Small intestine (tissue), 7 donors: ENCODE data around the gene YPEL2. TPM values are rescaled to one million over a fixed set of nuclear protein-coding genes. Genes with fewer than 3 reads are reported as not detected.
A peak's percentile ranks its signal among the peaks of the same experiment; 100 is the strongest.

Experiments used
- DNase-seq, 2 donors: peaks; one replicate each; pipeline versions ENCODE4 v3.0.0 to v3.0.0-alpha.2; 2013
- FAIRE-seq: peaks from 2 replicates; lab custom pipeline; 2012; peaks lifted over from hg19 to GRCh38; lab: Jason Lieb, UNC
- H3K27ac ChIP-seq, 3 donors: one replicate each; pipeline ENCODE4 v1.5.1; 2013; ENCODE audit warnings: low read length in 2 of 3, mild to moderate bottlenecking in 2 of 3, control low read depth in 1 of 3, inconsistent platforms in 1 of 3, low read depth in 1 of 3, moderate library complexity in 1 of 3
- H3K27me3 ChIP-seq, 3 donors: one replicate each; pipeline ENCODE4 v1.6.1; 2013; ENCODE audit warnings: low read length in 3 of 3, inconsistent platforms in 1 of 3; ENCODE audit not compliant: control insufficient read depth in 3 of 3, insufficient read depth in 3 of 3
- H3K36me3 ChIP-seq, 3 donors: one replicate each; pipeline ENCODE4 v1.6.1; 2013; ENCODE audit warnings: low read length in 3 of 3, inconsistent platforms in 1 of 3, low read depth in 1 of 3, mild to moderate bottlenecking in 1 of 3, moderate library complexity in 1 of 3; ENCODE audit not compliant: control insufficient read depth in 3 of 3, insufficient read depth in 2 of 3
- H3K4me1 ChIP-seq, 3 donors: one replicate each; pipeline ENCODE4 v1.6.1; 2013; ENCODE audit warnings: low read length in 2 of 3, inconsistent platforms in 1 of 3, low read depth in 1 of 3, mild to moderate bottlenecking in 1 of 3, moderate library complexity in 1 of 3; ENCODE audit not compliant: control insufficient read depth in 3 of 3, insufficient read depth in 2 of 3
- H3K4me3 ChIP-seq, 3 donors: one replicate each; pipeline ENCODE4 v1.5.1; 2013; ENCODE audit warnings: low read length in 3 of 3, control low read depth in 1 of 3, inconsistent platforms in 1 of 3, low read depth in 1 of 3, mild to moderate bottlenecking in 1 of 3, moderate library complexity in 1 of 3
- H3K9me3 ChIP-seq, 2 donors: one replicate each; pipeline ENCODE4 v1.6.1; 2013; ENCODE audit warnings: low read depth in 1 of 2, low read length in 1 of 2; ENCODE audit not compliant: control insufficient read depth in 2 of 2, insufficient read depth in 1 of 2
- WGBS, 3 donors: extraction: QIAGEN DNeasy Blood & Tissue Kit; methylation state at CpG; one replicate each; pipeline ENCODE4 v1.1.7; 2013; 5-methylcytosine and 5-hydroxymethylcytosine counted together
- polyA plus RNA-seq, 4 donors: library from polyadenylated mRNA; stranded (reverse) in 3 of 4; unstranded in 1 of 4; fragments of 200-250 nt in 3 of 4; fragments of 120-200 nt in 1 of 4; gene quantifications; one replicate each; pipeline versions ENCODE4 v1.2.1 to v1.2.3, GENCODE V29; 2013
- donor health status: healthy with polysubstance abuse.
- donor health status: control.
- donor health status: control.
- donor health status: Bipolar disorder and iron deficiency.
- donor health status: healthy.

YPEL2 gene
- polyA plus RNA-seq, 4 donors: 4.9 to 15.2 (median 7.8) TPM

DNA sequence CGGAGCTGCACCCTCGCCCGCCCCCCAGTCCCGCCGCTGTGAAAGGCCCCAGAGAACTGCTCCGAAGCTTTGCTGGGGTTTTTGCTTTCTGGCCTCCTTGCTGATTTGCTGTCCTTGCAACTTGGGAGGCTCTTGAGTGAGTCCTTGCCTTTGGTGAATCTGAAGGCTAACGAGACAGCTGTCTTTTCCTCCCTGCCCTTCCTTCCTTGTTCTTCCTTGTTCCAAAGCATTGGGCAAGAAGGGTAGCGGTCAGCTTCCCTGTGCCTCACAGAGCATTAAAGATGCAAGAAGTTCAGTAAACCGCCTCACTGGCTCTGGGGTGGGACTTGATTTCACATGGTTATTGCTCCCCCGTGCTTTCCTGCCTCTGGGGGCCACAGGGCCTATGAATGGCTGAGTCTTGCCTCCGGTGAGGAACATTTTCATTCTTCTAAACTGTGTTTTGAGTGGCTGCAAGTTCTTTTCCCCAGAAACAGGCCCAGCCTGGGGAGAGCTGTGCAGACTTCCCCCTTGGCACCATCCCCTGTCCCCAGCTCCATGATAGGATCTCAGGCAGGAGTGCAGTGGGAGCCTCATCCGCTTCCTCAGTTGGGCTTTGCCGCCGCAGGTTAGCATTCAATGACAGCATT lies 1.4 kb downstream of the YPEL2 start:
- Histone ChIP-seq H3K4me1 (peaks cover 2 to 30% (median 5%) of the 10 kb centered on the region in 3 donors), H3K9me3 (no peaks in the 10 kb centered on the region), H3K4me3 (peak overlapping the region; percentile 87 to 94 (median 90)), H3K27ac (peak overlapping the region; percentile 69 to 91 (median 70)), H3K36me3 (no peaks in the 10 kb centered on the region), H3K27me3 (no peaks in the 10 kb centered on the region)
- DNase-seq (peak; percentile 46 to 62), FAIRE-seq (no peak)
- WGBS, 3 donors: 18 to 24% (median 20%) methylated on average over 14 of the region's 14 CpGs

DNA sequence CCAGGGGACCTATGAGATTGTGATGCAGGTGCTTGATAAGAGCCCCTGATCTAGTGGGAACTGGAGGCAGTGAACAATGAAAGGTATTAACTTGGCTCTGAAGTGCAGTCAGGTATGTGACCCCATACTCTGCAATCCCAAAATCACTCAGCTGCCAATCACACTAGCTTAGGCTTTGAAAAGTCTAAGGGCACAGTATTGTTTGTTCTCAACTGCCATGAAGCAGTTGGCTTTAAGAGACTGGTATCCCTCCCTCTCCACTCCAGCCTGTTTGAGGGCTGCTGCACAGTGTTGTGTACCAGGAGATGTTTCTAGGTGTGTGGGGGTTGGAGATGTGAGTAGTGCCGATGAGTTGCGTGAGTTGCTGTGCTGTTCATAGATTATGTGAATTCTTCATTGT lies 2.4 kb downstream of the YPEL2 start:
- FAIRE-seq (no peak), DNase-seq (no peak)
- Histone ChIP-seq H3K9me3 (no peaks in the 10 kb centered on the region), H3K27me3 (no peaks in the 10 kb centered on the region), H3K36me3 (no peaks in the 10 kb centered on the region), H3K27ac (no peak overlapping the region), H3K4me3 (no peak overlapping the region), H3K4me1 (peaks cover 2 to 30% (median 5%) of the 10 kb centered on the region in 3 donors)
- WGBS, 3 donors: 90 to 96% (median 91%) methylated on average over 2 of the region's 2 CpGs

DNA sequence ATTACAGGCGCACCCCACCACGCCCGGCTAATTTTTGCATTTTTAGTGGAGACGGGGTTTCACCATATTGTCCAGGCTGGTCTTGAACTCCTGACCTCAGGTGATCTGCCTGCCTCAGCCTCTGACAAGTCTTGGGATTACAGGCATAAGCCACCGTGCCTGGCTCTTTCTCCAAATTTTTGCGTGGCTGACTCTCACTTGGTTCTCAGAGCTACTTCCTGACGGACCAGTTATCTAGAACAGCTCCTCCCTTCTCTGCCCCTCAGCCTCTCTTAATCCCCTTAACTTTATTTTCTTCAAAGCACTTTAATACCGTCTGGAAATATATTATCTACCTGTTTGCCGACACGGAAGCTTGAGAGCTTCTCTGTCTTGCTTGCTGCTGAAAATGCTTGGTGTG lies 4.2 kb downstream of the YPEL2 start:
- H3K27ac ChIP-seq: no peak overlapping the region
- no peaks in the 10 kb centered on the region for H3K27me3 ChIP-seq
- peaks cover 0 to 16% (median 3%) of the 10 kb centered on the region in 3 donors for H3K4me1 ChIP-seq

DNA sequence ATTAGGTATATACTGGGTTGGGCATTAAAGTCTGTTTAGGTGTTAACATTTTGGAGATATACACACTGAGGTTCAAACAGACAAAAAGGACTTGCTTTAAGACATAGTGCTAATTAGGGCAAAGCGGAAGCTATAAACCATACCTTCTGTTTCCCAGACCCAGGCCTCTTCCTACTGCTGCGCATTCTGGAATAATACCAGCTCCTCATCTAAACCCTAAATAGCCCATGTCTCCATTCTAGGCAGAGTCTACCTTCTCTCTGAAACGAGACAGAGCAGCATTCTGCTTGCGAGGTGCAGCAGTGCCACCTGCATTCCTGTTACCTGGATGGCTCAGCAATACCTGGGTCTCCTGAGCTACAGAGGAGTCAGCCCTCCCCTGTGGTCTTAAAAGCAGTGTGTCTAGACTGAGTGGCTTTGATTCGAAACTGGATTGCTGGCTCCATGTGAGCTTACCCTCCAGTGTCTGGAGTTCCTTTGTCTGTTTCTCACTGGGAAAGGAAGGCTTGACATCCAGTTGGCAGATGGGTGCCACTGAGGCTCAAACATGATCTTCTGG lies 6.4 kb downstream of the YPEL2 start:
- no peak for DNase-seq
- Histone ChIP-seq H3K27me3 (no peaks in the 10 kb centered on the region), H3K4me1 (peaks cover 0 to 16% (median 3%) of the 10 kb centered on the region in 3 donors), H3K27ac (no peak overlapping the region), H3K36me3 (no peaks in the 10 kb centered on the region), H3K4me3 (no peak overlapping the region), H3K9me3 (no peaks in the 10 kb centered on the region)
- no peak for FAIRE-seq
- WGBS, 3 donors: 80 to 86% (median 85%) methylated on average over 5 of the region's 5 CpGs

More for the DNA sequence above, 4.2 kb downstream of the YPEL2 start:
- DNase-seq (no peak), FAIRE-seq (no peak)
- H3K36me3 ChIP-seq: no peaks in the 10 kb centered on the region
- H3K4me3 ChIP-seq: no peak overlapping the region
- no peaks in the 10 kb centered on the region for H3K9me3 ChIP-seq
- WGBS, 3 donors: 74 to 79% (median 75%) methylated on average over 10 of the region's 10 CpGs

DNA sequence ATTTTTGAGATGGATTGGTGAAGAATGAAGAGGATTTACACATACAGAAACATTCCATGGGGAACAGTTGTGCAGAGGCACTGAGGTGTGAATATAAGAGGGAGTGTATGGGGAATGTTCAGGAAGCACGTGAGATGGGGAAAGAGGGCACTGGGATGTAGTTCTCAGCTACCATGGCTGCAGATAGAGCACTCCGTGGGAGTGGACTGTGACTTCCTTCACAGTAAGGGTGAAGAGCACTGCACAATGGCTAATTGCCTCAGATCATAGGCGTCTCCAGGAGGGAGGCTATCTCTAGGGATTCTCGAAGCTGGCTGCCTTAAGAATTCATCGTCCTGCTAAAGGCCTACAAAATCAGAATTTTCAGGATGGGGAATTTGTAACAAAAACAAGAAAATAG lies 7.0 kb downstream of the YPEL2 start:
- Histone ChIP-seq H3K27ac (no peak overlapping the region), H3K4me1 (peaks cover 0 to 10% (median 3%) of the 10 kb centered on the region in 3 donors), H3K4me3 (no peak overlapping the region), H3K27me3 (no peaks in the 10 kb centered on the region), H3K36me3 (no peaks in the 10 kb centered on the region), H3K9me3 (no peaks in the 10 kb centered on the region)
- DNase-seq: no peak
- WGBS, 3 donors: 73 to 87% (median 79%) methylated on average over 5 of the region's 5 CpGs
- no peak for FAIRE-seq

DNA sequence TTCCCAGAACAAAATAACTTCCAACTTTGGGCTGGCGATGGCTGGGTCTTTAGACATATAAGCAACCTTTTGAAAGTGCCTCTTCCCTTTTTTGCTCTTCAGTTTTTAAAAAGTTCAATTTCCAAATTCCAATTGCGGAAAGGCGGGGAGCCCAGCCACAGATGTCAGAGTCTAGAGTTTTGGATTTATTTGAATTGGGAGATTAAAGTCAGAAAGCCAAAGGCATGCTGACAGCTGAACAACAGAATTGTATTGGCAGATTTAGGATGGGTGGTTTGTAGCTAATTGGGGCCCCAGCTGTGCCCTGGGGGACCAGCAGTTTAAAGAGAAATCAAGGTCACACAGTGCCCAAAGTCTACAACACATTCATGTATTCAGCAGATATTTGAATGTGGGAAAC lies 10.5 kb downstream of the YPEL2 start:
- DNase-seq (no peak), FAIRE-seq (no peak)
- Histone ChIP-seq H3K4me1 (no peaks in the 10 kb centered on the region), H3K27ac (no peak overlapping the region), H3K27me3 (no peaks in the 10 kb centered on the region), H3K36me3 (no peaks in the 10 kb centered on the region), H3K4me3 (no peak overlapping the region), H3K9me3 (no peaks in the 10 kb centered on the region)
- WGBS, 3 donors: 86 to 98% (median 91%) methylated on average over 3 of the region's 3 CpGs

DNA sequence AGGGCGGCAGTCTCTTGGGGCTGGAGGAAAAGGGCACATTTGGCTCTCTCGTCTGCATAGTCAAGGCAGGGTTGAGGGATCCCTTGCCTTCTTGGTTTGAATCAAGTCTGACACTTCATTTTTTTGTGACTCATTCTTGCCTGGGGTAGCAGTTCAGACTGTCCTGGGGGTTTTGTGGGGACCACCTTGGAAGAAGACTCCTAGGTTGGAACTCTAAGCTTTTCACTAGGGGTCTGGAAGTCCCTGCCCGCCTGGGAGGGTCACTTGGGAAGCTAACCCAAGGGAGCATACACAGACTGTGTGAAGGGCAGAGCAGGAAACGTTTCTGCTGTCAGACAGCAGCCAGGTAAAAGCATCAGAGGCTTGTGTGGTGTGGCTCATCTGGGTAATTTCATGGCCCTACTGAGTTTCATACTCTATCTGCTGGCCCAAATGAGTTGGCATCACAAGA lies 11.3 kb downstream of the YPEL2 start:
- no peaks in the 10 kb centered on the region for H3K36me3 ChIP-seq
- no peak overlapping the region for H3K27ac ChIP-seq
- 56 to 67% (median 62%) methylated on average over 4 of the region's 4 CpGs for WGBS, 3 donors
- DNase-seq (no peak), FAIRE-seq (no peak)
- no peaks in the 10 kb centered on the region for H3K9me3 ChIP-seq
- no peak overlapping the region for H3K4me3 ChIP-seq
- no peaks in the 10 kb centered on the region for H3K27me3 ChIP-seq
- H3K4me1 ChIP-seq: no peaks in the 10 kb centered on the region

DNA sequence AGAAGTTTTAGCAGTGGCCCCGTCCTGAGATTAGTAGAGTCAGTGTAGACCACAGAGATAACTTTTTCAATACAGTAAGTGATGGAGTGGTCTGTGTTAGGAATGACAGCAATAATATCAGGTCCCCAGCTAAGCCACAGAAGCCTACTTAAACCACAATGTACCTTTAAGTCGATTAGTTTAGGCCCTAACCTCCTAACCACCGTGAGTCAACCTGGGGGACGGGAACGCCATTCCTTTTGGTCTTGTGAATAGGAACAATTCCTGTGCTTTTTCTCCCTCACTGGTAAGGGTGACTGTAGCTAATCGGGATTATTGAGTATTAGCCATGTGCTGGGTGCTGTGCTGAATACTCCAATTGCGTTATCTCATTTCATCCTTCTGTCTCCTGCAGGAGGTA lies 14.0 kb downstream of the YPEL2 start:
- Histone ChIP-seq H3K27me3 (no peaks in the 10 kb centered on the region), H3K36me3 (peaks cover 0 to 4% (median 0%) of the 10 kb centered on the region in 3 donors), H3K27ac (no peak overlapping the region), H3K4me3 (no peak overlapping the region), H3K4me1 (peaks cover 0 to 2% (median 0%) of the 10 kb centered on the region in 3 donors), H3K9me3 (no peaks in the 10 kb centered on the region)
- no peak for FAIRE-seq
- 85 to 90% (median 89%) methylated on average over 7 of the region's 7 CpGs for WGBS, 3 donors
- DNase-seq: no peak
